HG02571 (cell line): ENCODE data around the gene DDX1.

Experiments
- ATAC-seq: cut with Tn5 transposase; IDR thresholded peaks from one replicate; pipeline ENCODE4 v1.9.1; 2021; ENCODE audit warnings: mild to moderate bottlenecking, moderate library complexity; ENCODE audit not compliant: unreplicated experiment

Gene DDX1

GRCh38 chr2:15642815-15643500 is 51.3 kb downstream of the DDX1 start:
- ATAC-seq = no peak

GRCh38 chr2:15643791-15644585 is 52.3 kb downstream of the DDX1 start:
- no peak for ATAC-seq

- no peak for ATAC-seq
Observed at GRCh38 chr2:15645300-15645699, 53.6 kb downstream of the DDX1 start.

DNA sequence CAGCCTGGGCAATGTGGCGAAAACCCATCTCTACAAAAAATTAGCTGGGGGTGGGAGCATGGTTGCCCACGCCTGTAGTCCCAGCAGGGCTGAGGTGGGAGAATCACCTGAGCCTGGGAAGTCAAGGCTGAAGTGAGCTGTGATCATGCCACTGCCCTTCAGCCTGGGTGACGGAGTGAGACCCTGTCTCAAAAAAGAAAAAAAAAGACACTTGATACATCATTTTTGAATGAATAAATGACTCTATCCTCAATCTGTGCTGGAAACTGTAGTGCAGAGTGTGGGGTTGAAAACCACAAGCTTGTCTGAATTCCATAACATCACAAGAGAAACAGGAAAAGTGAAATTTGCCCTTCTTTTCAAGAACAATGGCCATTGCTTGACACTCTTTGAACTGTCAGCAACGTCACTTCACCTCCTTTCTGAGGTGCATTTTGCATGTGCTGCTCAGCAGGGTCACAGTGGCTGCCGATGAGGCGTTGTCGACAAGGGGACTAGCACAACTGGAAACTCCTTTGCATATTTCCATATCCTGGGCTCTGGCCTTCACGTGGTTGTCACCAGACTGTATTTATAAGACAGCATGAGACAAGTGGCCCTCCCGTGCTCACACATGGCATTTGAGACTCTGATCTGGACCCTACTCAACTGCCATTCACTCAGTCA is 54.2 kb downstream of the DDX1 start:
- no peak for ATAC-seq

DNA sequence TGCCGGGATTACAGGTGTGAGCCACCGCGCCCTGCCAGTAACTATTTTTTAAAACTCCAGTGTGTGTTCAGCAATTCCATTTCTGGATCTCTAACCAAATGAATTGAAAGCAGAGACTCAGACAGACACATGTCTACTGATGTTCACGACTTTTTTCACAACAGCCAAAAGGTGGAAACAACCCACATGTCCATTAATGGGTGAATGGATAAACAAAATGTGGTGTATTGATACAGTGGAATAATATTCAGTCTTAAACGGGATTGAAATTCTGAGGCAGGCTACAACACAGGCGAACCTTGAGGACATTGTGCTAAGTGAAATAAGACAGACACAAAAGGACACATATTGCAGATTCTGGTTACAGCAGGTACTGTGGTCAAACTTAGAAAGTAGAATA is 55.0 kb downstream of the DDX1 start:
- no peak for ATAC-seq

DNA sequence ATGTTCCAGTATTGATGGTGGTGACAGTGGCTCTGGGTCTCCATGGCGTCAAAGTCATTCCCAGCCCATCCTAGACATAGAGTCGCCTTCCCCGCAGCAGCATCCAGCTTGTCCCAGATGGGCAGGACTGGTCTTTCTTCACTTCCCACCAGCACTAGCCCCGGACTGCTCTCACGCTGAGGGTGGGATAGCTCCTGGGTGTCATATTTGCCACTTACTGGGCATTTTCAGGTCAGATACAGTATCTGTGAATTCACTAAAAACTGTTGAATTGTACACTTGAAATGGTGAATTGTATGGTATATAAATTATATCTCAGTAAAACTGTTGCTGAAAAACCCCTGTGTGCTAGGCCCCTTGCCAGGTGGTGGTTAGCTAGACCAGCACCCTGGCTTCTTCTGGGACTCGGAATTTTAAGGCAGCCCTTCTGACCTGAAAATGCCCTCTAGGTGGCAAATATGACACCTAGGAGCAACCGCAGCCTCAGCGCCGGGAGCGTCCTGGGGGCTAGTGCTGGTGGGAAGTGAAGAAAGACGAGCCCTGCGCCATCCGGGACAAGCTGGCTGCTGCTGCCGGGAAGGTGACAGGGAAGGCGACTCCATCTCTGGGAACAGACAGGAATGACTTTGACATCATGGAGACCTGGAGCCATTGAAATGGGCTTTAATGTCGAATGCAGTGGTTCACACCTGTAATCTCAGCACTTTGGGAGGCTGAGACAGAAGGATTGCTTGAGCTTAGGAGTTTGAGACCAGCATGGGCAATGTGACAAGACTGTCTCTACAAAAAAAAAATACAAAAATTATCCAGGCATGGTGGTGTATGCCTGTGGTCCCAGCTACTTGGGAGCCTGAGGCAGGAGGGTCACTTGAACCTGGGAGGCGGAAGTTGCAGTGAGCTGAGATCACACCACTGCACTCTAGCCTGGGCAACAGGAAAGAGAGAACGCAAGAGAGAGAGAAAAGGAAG is 56.2 kb downstream of the DDX1 start:
- ATAC-seq = no peak

- ATAC-seq = no peak
Observed at GRCh38 chr2:15648593-15649525, 57.2 kb downstream of the DDX1 start.

DNA sequence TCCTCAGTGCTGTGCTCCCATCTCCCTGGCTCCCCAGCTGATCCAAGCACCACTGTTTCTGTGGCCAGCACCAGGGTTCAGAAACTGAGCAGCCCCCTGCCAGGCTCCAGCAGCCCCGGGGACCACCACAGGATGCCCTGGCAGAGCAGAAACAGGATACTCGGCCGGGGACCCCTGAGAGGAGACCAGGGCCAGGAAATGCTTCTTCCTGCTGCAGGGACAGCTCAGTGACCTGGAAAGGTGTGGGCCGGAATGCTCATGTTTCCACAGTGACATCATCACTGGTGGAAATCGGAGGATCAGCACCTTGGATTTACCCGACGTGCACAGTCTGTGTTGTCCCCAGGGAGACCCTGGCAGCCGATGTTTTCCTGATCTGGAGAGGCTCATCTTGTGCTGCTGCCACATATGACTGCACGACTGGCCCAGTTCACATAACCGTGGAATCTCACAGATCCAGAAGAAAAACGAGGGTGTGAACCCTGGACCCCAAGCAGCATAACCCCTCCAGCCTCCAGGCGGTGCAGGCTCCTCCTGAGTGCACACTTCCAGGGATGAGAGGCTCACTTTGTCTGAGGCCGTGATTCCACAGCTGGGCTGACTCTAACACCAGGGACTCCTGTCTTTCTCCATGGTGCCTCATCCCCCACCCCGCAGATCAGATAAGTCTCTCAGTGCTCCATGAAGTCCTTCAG is 58.0 kb downstream of the DDX1 start:
- ATAC-seq = no peak

DNA sequence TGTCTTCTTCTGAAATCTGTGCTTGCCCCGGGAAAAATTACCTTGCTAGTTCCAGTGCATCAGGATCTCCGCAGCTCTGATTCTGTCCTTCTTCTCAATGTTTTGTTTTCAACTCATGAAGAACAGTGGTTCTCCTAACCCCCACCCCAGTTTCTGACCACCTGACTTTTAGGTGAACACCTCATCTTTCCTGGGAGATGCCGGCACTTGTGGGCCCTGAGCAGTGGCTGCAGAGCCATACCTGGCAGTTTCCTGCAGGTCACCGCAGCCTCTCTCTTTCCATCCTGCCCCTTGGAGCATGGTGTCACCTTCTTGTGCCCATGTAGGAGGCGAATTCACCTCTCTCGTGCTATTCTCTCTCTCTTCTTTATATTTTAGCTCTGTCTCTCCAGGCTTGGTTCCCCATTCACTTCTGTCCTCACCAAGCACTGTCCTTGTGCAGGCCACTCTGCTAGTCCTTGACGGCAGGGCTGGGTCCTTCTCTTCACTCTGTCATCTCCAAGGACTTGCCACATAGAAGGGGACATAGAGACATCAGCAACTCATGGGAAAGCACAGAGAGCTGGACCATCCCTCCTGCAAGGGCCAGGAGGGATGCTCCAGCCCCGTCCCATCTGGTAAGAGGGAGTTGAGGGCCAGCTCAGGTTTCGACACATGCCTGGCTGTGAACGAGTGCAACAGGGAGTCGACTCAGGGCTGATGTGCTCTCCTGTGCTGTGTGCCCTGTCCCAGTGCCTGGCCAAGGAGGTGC is 59.1 kb downstream of the DDX1 start:
- ATAC-seq = no peak

GRCh38 chr2:15651367-15651727 is 59.7 kb downstream of the DDX1 start:
- no peak for ATAC-seq

- no peak for ATAC-seq
Observed at GRCh38 chr2:15652252-15652651, 60.6 kb downstream of the DDX1 start.

DNA sequence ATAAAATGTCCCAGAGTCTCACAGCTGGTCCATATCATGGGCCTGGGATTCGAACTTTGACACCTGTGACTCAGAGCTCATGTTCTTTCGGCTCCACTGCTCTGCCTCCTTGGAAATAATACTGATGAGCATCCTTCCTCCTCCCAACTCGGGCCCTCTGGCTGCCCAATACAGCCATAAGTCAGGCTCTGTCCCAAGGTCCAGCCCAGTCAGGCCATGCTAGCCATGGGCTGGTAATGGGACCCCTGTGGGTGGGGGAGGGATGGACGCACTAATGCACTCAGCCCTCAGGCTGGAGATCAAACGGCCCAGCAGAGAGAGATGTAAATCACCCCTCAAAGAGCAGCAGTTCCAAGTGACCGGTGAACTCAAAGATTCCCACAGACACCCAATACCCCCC is 61.1 kb downstream of the DDX1 start:
- ATAC-seq = no peak

GRCh38 chr2:15653806-15654726 is 62.4 kb downstream of the DDX1 start:
- no peak for ATAC-seq

DNA sequence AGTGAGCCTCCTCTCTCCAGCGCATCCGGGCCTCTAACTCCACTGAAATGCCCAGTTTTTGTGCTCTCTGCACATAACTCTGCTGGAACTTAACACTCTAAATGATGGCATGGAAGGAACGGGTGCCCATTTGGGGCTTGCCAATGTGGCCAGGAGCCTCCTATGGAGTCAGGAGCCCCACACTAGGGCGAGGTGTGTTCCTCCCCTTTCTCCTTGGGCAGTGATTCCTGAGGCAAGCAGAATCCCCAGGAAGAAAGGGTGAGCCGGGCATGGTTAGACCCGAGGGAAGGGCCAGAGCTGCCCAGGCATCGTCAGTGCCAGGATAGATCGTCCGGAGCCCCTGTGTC is 63.0 kb downstream of the DDX1 start:
- no peak for ATAC-seq

DNA sequence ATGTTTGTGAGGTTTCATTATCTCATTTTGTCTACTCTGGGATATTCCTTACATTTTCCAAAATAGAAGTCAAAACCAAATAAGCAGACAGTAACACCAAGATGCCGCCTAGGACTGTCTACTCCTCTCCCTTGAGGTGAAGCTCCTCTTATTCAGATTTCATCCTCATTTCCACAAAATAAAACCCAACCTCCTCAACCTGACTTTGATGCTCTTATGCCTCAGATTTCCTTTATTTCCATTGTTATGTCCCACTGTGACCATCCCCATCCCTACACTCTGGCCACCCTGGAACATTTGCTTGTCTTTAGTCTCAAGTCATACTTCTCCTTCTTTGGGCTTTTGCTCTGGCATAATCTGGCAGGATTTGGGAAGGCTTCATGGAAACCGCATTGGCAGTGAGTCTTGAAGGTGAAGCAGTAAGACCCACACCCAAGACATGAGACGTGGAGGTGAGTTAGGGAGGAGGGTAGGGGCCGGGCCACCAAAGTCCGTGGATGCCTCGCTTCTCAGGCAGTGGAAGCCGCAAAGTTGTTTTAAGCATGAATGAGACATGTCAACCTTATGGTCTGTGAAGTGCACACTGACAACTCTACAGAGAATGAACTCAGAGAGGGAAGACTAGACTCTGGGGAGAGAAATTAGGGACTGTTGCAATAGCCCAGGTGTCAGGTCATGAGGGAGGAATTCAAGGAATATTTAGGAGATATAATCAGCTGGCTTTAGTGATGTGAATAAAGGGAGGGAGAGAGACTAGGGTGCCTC is 63.6 kb downstream of the DDX1 start:
- no peak for ATAC-seq

- ATAC-seq = no peak
Observed at GRCh38 chr2:15656090-15656489, 64.4 kb downstream of the DDX1 start.

GRCh38 chr2:15657759-15658158 is 66.1 kb downstream of the DDX1 start:
- no peak for ATAC-seq
